Sigmoid colon (tissue), 7 donors: Measurements from ENCODE around the gene PSMF1. TPM values are rescaled to one million over a fixed set of nuclear protein-coding genes. Genes with fewer than 3 reads are reported as not detected.
A peak's percentile ranks its signal among the peaks of the same experiment; 100 is the strongest.

Experiments used
- DNase-seq: peaks from one replicate; pipeline ENCODE4 v3.0.0-alpha.2; 2019
- H3K27ac ChIP-seq, 4 donors: fragments of 200-600 bp; sonication (generic); one replicate each; pipeline ENCODE4 v1.5.1; 2016 to 2019; ENCODE audit warnings: mild to moderate bottlenecking in 1 of 4
- H3K27me3 ChIP-seq, 3 donors: fragments of 200-600 bp; sonication (generic); one replicate each; pipeline ENCODE4 v1.5.1; 2019; ENCODE audit warnings: mild to moderate bottlenecking in 1 of 3
- H3K36me3 ChIP-seq, 4 donors: fragments of 200-600 bp; sonication (generic); one replicate each; pipeline ENCODE4 v1.5.1; 2016 to 2019
- H3K4me1 ChIP-seq, 4 donors: fragments of 200-600 bp; sonication (generic); one replicate each; pipeline ENCODE4 v1.5.1; 2017 to 2019
- H3K4me3 ChIP-seq, 4 donors: fragments of 200-600 bp; sonication (generic); one replicate each; pipeline ENCODE4 v1.5.1; 2017 to 2019; ENCODE audit warnings: mild to moderate bottlenecking in 2 of 4, moderate library complexity in 1 of 4
- H3K9me3 ChIP-seq, 4 donors: fragments of 200-600 bp in 3 of 4; sonication (generic) in 3 of 4; one replicate each; pipeline versions ENCODE4 v1.5.1 to v1.6.1; 2013 to 2019
- EP300 ChIP-seq, 4 donors: sonication (generic); formaldehyde crosslinking; IDR thresholded peaks; one replicate each; pipeline ENCODE4 v1.6.1; 2017; ENCODE audit warnings: antibody characterized with exemption in 4 of 4
- POLR2A ChIP-seq, 2 donors: fragments of 450-650 bp; IDR thresholded peaks; one replicate each; pipeline ENCODE4 v1.6.1; 2016; ENCODE audit warnings: antibody characterized with exemption in 2 of 2, mild to moderate bottlenecking in 2 of 2, moderate library complexity in 2 of 2
- POLR2AphosphoS5 ChIP-seq, 4 donors: sonication (generic); formaldehyde crosslinking; IDR thresholded peaks; one replicate each; pipeline ENCODE4 v1.6.1; 2017; ENCODE audit warnings: antibody characterized with exemption in 4 of 4
- WGBS, 2 donors: extraction: QIAGEN DNeasy Blood & Tissue Kit; methylation state at CpG; one replicate each; pipeline ENCODE4 v1.1.7; 2013; 5-methylcytosine and 5-hydroxymethylcytosine counted together
- intact Hi-C: fragments of 100-400 bp; cut with DNase I; formaldehyde crosslinking; loops from one replicate; pipeline ENCODE4 v1.15.1; 2023
- polyA plus RNA-seq, 3 donors: library from polyadenylated mRNA; stranded (reverse); fragments of 200-250 nt; gene quantifications; one replicate each; pipeline ENCODE4 v1.2.3, GENCODE V29; 2013
- total RNA-seq, 4 donors: library from RNA; depleted of rRNA; stranded (reverse); fragments of >200 nt; gene quantifications; one replicate each; pipeline ENCODE4 v1.1.0, GENCODE V29; 2016
- TF ChIP-seq, protein P1 (sequence below), 4 experiments: fragments of 450-650 bp in 3 of 4; fragments of 200-600 bp in 1 of 4; IDR thresholded peaks; one replicate each; pipeline ENCODE4 v1.5.1; 2016 to 2019; ENCODE audit warnings: antibody characterized with exemption in 4 of 4, mild to moderate bottlenecking in 3 of 4, moderate library complexity in 2 of 4
- donor health status: healthy with polysubstance abuse.
- donor health status: Bipolar disorder and iron deficiency.
- donor health status: healthy.

The PSMF1 gene
- total and polyA plus RNA-seq, 7 donors: 47.2 to 148 (median 74.7) TPM

DNA sequence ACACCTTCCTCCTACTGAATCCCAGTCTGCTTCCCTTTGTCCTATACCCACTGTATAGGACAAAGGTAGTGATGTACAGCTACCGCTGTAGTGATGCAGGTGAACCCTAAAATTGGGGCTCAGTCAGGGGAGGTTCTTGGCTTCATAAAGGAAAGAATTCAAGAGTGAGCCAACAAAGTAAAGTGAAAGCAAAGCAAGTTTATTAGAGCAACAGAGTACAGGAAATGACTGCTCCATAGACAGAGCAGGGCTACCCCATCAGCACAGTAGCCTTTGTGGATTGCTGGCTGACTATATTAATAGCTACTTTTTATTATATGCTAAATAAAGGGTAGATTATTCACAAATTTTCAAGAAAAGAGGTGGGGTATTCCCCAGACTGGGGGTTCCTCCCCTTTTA, 81.6 kb downstream of the PSMF1 start:
- peak overlapping the region in 1 of 4 donors; percentile 27 for H3K27ac ChIP-seq
- H3K36me3 ChIP-seq: no peaks in the 10 kb centered on the region
- H3K4me3 ChIP-seq: no peak overlapping the region
- TF ChIP-seq, protein P1, sequence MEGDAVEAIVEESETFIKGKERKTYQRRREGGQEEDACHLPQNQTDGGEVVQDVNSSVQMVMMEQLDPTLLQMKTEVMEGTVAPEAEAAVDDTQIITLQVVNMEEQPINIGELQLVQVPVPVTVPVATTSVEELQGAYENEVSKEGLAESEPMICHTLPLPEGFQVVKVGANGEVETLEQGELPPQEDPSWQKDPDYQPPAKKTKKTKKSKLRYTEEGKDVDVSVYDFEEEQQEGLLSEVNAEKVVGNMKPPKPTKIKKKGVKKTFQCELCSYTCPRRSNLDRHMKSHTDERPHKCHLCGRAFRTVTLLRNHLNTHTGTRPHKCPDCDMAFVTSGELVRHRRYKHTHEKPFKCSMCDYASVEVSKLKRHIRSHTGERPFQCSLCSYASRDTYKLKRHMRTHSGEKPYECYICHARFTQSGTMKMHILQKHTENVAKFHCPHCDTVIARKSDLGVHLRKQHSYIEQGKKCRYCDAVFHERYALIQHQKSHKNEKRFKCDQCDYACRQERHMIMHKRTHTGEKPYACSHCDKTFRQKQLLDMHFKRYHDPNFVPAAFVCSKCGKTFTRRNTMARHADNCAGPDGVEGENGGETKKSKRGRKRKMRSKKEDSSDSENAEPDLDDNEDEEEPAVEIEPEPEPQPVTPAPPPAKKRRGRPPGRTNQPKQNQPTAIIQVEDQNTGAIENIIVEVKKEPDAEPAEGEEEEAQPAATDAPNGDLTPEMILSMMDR (IDR thresholded peaks at IDR 0.05): no peak
- TF ChIP-seq POLR2AphosphoS5 (IDR thresholded peaks at IDR 0.05): no peak
- no peak for TF ChIP-seq POLR2A (IDR thresholded peaks at IDR 0.05)
- TF ChIP-seq EP300 (IDR thresholded peaks at IDR 0.05): no peak
- 77 to 84% methylated on average over 1 of the region's 1 CpG for WGBS, 2 donors
- DNase-seq: no peak
- H3K4me1 ChIP-seq: no peaks in the 10 kb centered on the region
- no peaks in the 10 kb centered on the region for H3K27me3 ChIP-seq
- intact Hi-C loops: no loop called here
- no peaks in the 10 kb centered on the region for H3K9me3 ChIP-seq

DNA sequence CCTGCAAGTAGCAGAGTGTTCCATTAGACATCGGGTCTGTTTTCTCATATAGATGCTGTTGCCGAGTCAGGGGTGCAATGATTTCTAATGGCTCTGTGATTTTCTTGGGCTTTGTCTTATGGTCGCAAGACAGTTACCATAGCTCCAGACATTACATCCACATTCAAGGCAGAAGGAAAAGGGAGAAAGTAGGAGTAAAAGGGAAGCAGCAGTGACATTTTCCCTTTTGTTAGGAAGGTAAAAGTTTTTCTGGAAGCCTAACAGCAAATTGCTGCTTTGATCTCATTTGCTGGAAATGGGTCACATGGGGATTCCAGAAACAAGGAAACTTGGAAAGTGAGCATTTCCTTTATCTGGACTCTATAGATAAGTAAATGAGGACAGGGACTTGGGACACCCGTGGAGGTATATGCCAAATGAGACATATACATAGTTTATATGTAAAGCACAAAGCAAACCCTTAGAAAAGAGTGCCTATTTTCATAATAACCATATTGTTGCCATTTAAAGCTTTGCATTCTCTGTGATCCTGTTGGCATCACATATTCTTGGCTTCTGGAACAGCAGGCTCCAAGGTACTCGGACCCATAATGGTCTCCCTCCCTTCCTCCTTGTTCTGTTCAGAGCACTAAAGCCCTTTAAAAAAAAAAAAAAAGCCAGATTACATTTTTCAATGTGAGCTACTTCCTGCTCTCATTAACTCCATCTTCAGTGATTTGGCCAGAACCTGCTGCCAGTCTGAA, 84.5 kb downstream of the PSMF1 start, which contains the start of gene C20orf202:
TSS of gene C20orf202 (plus strand) at position 693 of the 743 bp plus-strand sequence. CDS start 132 bp downstream, outside the sequence.
- no peak for DNase-seq
- no peaks in the 10 kb centered on the region for H3K9me3 ChIP-seq
- H3K4me1 ChIP-seq: no peaks in the 10 kb centered on the region
- H3K27ac ChIP-seq: no peak within 1 kb of the TSS
- no peaks in the 10 kb centered on the region for H3K36me3 ChIP-seq
- no peak for TF ChIP-seq EP300 (IDR thresholded peaks at IDR 0.05)
- no peak for TF ChIP-seq POLR2AphosphoS5 (IDR thresholded peaks at IDR 0.05)
- TF ChIP-seq, protein P1 (IDR thresholded peaks at IDR 0.05): no peak
- TF ChIP-seq POLR2A (IDR thresholded peaks at IDR 0.05): no peak
- H3K27me3 ChIP-seq: no peaks in the 10 kb centered on the region
- H3K4me3 ChIP-seq: no peak within 1 kb of the TSS
- WGBS, 2 donors: 66 to 78% methylated on average over 5 of the region's 5 CpGs
- intact Hi-C loops: no loop called here

DNA sequence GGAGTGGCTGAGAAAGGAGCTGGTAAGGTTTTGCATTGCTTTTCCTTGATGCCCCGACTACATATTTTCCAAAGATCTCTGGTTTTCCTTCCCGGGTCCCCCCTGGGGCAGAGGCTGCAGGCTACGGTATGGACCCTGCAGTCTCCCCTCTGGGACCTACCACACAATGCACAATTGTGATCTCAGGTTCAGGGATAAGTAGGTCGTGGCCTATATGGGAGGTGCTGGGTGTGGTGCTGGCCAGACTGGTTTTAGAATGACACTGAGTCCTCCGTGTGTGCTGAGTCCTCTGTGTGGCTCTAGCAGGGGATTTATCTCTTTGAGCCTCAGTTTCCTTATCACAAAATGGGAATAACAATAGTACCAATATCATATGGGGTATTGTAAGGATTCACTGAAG, 85.2 kb downstream of the PSMF1 start:
- no peak for DNase-seq
- no peaks in the 10 kb centered on the region for H3K9me3 ChIP-seq
- TF ChIP-seq POLR2A (IDR thresholded peaks at IDR 0.05) (no peak), EP300 (IDR thresholded peaks at IDR 0.05) (no peak), POLR2AphosphoS5 (IDR thresholded peaks at IDR 0.05) (no peak)
- no peaks in the 10 kb centered on the region for H3K4me1 ChIP-seq
- WGBS, 2 donors: 26 to 65% methylated on average over 5 of the region's 5 CpGs
- H3K4me3 ChIP-seq: no peak overlapping the region
- H3K27me3 ChIP-seq: no peaks in the 10 kb centered on the region
- no peak overlapping the region for H3K27ac ChIP-seq
- intact Hi-C loops: no loop called here
- H3K36me3 ChIP-seq: no peaks in the 10 kb centered on the region

DNA sequence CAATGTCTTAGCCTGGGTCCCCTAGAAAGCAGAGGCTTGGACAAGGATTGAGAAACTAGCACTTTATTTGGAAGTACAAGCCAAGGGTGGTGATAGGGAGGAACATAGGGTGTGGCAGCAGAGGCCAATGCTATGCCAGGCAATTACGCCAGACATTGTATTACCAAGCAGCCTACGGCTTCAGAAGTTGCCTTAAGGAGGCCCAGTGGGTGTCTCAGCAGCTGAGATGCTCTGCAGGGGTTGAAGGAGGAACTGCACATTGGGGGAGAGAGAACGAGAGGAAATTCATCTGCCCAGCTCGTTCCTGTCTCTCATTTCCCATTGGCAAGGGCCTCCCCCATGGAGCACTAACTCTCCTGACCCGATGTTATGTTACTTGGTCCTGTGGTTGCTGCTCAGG, 85.7 kb downstream of the PSMF1 start:
- Histone ChIP-seq H3K4me3 (no peak overlapping the region), H3K27me3 (no peaks in the 10 kb centered on the region), H3K27ac (no peak overlapping the region), H3K36me3 (no peaks in the 10 kb centered on the region), H3K9me3 (no peaks in the 10 kb centered on the region), H3K4me1 (no peaks in the 10 kb centered on the region)
- TF ChIP-seq EP300 (IDR thresholded peaks at IDR 0.05): no peak
- TF ChIP-seq, protein P1 (IDR thresholded peaks at IDR 0.05): no peak
- TF ChIP-seq POLR2AphosphoS5 (IDR thresholded peaks at IDR 0.05): no peak
- no peak for TF ChIP-seq POLR2A (IDR thresholded peaks at IDR 0.05)
- WGBS, 2 donors: 38 to 42% methylated on average over 5 of the region's 5 CpGs
- intact Hi-C loops: no loop called here
- no peak for DNase-seq

DNA sequence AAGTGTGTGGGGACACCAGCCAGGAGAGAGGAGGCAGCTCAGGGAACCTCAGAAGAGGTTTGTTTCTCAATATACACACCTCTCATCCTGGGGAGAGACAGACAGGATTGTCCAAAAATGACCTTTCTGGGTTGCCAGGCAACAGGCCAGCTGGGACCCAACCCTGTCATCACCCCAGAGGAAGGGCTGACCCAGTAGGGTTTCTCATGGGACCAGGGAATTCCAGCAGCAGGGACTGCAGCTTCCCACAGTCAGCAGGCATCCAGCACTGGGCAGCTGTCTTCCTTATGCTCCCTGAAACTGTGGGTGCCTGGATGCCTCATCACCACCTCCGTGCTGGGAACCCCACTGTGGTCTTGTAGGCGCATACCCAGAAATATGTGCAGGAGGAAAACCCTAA, 86.2 kb downstream of the PSMF1 start:
- WGBS, 2 donors: 91 to 94% methylated on average over 2 of the region's 2 CpGs
- H3K4me3 ChIP-seq: no peak overlapping the region

More for the DNA sequence above, 86.2 kb downstream of the PSMF1 start:
- Histone ChIP-seq H3K27me3 (no peaks in the 10 kb centered on the region), H3K36me3 (no peaks in the 10 kb centered on the region), H3K4me1 (no peaks in the 10 kb centered on the region), H3K9me3 (no peaks in the 10 kb centered on the region), H3K27ac (no peak overlapping the region)
- TF ChIP-seq, protein P1 (IDR thresholded peaks at IDR 0.05): no peak
- no peak for TF ChIP-seq POLR2A (IDR thresholded peaks at IDR 0.05)
- no peak for TF ChIP-seq POLR2AphosphoS5 (IDR thresholded peaks at IDR 0.05)
- no peak for TF ChIP-seq EP300 (IDR thresholded peaks at IDR 0.05)
- intact Hi-C loops: no loop called here
- no peak for DNase-seq
